ENCODE measurements around the gene FMNL3.

DNA sequence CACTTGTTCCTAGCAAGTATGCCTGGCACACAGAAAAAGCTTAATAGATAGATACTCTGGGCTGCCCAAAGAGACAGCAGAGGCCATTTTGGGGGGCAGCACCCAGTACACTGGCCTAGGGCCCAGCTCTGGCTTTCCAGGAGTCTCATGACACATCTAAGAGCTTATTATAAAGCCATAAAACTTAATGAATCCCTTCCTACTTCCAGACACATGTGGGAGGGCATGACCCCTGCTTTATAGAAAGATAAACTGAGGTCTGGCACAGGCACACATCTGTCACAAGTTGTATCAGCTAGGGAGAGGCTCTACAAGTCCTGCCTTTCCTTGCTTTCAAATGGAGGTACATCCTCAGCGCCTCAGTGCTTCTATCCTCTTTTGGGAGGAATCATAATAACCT is 27.1 kb downstream of the FMNL3 start:
- TF ChIP-seq, protein P1, sequence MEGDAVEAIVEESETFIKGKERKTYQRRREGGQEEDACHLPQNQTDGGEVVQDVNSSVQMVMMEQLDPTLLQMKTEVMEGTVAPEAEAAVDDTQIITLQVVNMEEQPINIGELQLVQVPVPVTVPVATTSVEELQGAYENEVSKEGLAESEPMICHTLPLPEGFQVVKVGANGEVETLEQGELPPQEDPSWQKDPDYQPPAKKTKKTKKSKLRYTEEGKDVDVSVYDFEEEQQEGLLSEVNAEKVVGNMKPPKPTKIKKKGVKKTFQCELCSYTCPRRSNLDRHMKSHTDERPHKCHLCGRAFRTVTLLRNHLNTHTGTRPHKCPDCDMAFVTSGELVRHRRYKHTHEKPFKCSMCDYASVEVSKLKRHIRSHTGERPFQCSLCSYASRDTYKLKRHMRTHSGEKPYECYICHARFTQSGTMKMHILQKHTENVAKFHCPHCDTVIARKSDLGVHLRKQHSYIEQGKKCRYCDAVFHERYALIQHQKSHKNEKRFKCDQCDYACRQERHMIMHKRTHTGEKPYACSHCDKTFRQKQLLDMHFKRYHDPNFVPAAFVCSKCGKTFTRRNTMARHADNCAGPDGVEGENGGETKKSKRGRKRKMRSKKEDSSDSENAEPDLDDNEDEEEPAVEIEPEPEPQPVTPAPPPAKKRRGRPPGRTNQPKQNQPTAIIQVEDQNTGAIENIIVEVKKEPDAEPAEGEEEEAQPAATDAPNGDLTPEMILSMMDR (IDR thresholded peaks at IDR 0.05), result no peak
- TF ChIP-seq EP300 (IDR thresholded peaks at IDR 0.05) (no peak), POLR2AphosphoS5 (IDR thresholded peaks at IDR 0.05) (no peak), POLR2A (IDR thresholded peaks at IDR 0.05) (no peak)
